Stimulated activated CD8-positive, alpha-beta memory T cell treated with anti-CD3 and anti-CD28 coated beads, Interleukin-4, amount 100 ng/mL, for 48 hours (primary cell): ENCODE measurements around the gene FAM20C.
"Not testable (repeated sequence)": the region's sequence is repeated elsewhere in the genome, so short reads cannot be mapped to it uniquely, and the experiment has no call there.

Experiments used
- DNase-seq: peaks from one replicate; pipeline ENCODE4 v3.0.0-alpha.2; 2020

FAM20C gene

GRCh38 chr7:230274-230673, 37.9 kb downstream of the FAM20C start:
- no peak for DNase-seq

GRCh38 chr7:231030-231857, 38.9 kb downstream of the FAM20C start:
- no peak for DNase-seq

DNA sequence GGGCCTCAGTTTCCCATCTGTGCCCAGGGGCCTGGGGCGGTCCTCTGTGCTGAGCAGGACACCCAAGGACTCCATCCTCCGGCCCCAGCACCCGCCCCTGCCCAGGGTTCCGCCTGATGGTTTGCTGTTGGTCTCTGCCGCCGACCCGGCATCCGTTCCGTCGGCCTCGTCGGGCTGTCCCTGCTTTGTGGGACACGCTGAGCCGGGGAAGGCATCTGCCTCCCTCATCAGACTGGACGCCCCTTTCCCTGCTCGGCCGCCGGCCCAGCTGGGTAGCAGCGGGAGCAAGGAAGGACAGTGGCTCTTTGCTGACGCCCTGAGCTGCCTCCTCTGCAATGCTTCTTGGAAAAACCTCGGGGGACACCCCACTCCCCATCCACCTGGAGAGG, 39.5 kb downstream of the FAM20C start:
- no peak for DNase-seq

- no peak for DNase-seq
Measured at GRCh38 chr7:232410-233248, 40.3 kb downstream of the FAM20C start.

DNA sequence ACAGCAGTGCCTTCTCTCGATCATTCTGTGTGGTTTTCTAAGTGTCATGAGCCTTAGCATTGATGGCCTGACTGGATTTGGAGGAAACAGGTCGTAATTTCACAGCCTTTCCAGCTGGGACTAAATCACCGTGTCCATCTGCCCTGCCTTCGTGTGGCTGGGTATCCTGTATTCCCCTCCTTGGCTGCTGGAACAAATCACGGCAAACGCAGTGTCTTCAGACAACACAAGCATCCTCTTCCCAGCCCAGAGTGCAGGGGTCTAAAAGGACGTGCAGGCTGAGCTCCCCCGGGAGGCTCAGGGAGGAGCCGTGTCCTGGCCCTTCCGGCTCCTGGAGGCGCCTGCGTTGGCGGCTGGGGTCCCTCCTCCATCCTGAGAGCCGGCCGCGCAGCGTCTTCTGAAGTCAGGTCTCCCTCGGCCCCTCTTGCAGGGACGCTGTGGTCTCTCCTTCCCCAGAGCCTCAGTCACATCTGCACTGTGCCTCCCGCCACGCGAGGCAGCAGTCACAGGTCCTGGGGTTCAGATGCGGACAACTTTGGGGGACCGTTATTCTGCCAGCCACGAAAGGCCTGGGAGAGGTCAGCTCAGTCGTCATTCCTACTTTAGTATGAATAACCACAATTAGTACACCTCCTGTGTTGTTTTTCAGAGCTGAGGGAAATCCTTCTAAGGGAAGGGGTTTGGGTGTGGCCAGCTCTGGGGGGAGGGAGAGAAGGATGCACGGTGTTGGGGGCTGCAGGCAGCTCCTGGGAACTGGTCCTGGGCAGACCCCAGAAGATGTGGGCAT, 41.1 kb downstream of the FAM20C start:
- DNase-seq: no peak

DNA sequence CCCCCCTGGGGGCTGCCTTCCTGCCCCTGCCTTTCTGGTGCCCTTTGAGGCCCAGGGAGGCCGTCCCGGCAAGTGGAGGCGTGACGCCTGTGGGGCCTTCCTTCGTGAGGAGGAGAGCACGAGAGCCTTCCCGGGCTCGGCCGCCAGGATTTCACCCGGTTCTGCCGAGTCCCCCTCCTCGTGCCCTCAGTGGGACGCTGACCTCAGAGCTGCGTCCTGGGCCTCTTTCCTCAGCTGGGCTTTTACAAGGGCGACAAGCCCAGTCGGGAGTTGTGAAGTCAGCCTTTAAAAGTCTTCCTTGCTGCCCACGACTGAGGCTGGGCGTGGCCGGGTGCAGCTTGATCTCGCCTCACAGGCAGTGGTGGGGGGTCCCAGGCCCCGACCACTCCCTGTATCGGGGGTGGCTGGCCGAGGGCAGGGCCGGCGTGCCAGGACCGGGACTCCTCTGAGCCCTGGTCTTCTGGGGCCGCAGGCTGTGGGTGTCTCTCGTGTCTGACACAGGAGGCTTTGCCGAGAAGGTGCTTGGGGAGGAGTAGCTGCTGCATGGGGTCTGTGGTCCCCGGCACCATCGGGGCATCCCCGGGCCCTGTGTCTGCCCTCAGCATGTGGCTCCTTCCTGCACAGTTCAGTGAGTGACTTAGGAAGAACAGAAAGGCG, 41.8 kb downstream of the FAM20C start:
- DNase-seq: no peak

- DNase-seq: no peak
Measured at GRCh38 chr7:234708-235553, 42.6 kb downstream of the FAM20C start.

- DNase-seq: no peak
Measured at GRCh38 chr7:235576-236395, 43.4 kb downstream of the FAM20C start.

- no peak for DNase-seq
Measured at GRCh38 chr7:236967-237366, 44.6 kb downstream of the FAM20C start.

- DNase-seq: no peak
Measured at GRCh38 chr7:237385-237784, 45.0 kb downstream of the FAM20C start.

DNA sequence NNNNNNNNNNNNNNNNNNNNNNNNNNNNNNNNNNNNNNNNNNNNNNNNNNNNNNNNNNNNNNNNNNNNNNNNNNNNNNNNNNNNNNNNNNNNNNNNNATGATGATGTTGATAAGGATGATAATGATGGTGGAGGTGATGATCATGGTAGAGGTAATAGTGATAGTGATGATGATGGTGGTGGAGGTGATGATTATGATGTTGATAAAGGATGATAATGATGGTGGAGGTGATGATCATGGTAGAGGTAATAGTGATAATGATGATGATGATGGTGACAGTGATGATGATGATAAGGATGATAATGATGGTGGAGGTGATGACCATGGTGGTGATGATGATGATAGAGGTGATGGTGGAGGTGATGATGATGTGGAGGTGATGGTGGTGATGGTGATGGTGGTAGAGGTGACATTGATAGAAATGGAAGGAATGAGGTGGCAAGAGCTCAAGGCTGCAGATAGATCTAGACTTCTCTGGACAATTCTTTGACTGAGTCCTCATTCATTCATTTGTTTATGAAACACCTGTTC, 47.8 kb downstream of the FAM20C start:
- no peak for DNase-seq

GRCh38 chr7:240887-241421, 48.6 kb downstream of the FAM20C start:
- DNase-seq: peak; percentile 41

DNA sequence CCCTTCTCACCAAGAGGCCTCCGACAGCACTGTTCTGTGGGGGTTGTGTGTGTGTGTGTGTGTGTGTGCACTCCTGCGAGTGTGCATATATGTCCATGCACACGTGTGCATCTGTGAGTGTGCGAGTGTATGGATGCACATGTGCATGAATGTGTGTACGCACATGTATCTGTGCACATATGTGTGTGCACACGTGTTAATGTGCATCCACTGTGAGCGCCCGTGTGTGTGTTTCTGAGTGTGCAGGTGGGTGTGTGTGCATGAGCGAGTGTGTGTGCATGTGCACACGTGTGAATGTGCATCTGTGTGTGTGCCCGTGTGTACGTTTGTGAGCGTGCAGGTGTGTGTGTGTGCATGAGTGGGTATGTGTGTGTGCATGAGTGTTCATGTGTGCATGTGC, 49.1 kb downstream of the FAM20C start:
- no peak for DNase-seq

- DNase-seq: not testable (repeated sequence)
Measured at GRCh38 chr7:242826-243579, 50.6 kb downstream of the FAM20C start.

GRCh38 chr7:243580-243978, 51.2 kb downstream of the FAM20C start:
- not testable (repeated sequence) for DNase-seq

DNA sequence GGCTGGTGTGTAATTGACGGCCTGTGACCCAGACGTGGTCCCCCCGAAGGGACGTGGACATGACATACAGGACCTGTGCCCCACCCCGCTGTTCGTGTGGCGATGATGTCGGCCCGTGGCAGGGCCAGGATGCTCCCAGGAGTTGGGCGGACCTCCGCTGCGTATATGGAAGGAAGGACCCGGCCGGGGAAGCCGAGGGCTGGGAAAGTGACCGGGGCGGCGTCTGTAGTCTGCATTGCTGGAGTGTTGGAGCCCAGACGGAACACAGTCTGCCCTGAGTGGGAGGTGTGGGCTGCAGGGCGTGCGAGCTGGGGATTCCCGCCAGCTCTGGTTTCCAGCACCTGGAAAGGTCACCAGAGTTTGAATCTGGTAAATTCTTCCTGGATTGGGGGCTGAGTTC, 52.6 kb downstream of the FAM20C start:
- DNase-seq: no peak

GRCh38 chr7:245574-246295, 53.4 kb downstream of the FAM20C start:
- no peak for DNase-seq

- no peak for DNase-seq
Measured at GRCh38 chr7:246451-246850, 54.1 kb downstream of the FAM20C start.

- DNase-seq: no peak
Measured at GRCh38 chr7:247181-247580, 54.8 kb downstream of the FAM20C start.
